Measurements from ENCODE around the gene CHAF1B.
"Not testable (repeated sequence)": the region's sequence is repeated elsewhere in the genome, so short reads cannot be mapped to it uniquely, and the experiment has no call there.

Gene CHAF1B

GRCh38 chr21:36385233-36386030 lies at the start of gene CHAF1B:
Gene CHAF1B, plus strand, starts transcription at chr21:36385392. Its CDS starts 745 bp downstream, at chr21:36386137.
- Histone ChIP-seq H3K9me3 (ENCODE audit: low read length) (peaks cover 3% of the 10 kb centered on the region), H3K4me3 (ENCODE audit: low read length) (peak within 1 kb of the TSS; percentile 58), H2AFZ (ENCODE audit: low read depth, low read length) (peak within 1 kb of the TSS; percentile 82), H3K36me3 (ENCODE audit: insufficient read depth, low read length) (peaks cover 17% of the 10 kb centered on the region), H3K27me3 (ENCODE audit: insufficient read depth, low read length) (no peaks in the 10 kb centered on the region), H3K4me1 (ENCODE audit: insufficient read depth, low read length) (peaks cover 5% of the 10 kb centered on the region)

DNA sequence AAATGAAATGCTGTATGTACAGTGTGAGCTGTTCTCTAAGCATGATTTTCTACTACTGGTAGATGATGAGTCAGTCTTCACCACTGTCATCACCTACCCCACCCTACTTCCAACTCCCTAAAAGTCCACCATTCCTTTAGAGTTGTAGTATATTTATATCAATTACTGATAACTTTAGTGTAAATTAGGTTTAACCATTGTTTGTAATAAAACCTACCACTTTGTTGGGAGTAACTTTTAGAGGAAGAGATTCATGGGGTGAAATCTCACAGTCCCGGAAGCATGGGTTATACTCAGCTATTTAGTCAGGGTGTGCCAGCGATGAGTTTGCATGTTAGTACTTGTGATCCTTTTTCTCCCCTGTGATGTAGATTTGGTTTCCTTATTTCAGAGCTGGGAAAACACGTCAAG lies 48.1 kb upstream of the CHAF1B start:
- no peaks in the 10 kb centered on the region for H3K27me3 ChIP-seq (ENCODE audit: insufficient read depth, low read length)
- H2AFZ ChIP-seq (ENCODE audit: low read depth, low read length), result no peak overlapping the region
- peaks cover 70% of the 10 kb centered on the region for H3K36me3 ChIP-seq (ENCODE audit: insufficient read depth, low read length)
- no peaks in the 10 kb centered on the region for H3K4me1 ChIP-seq (ENCODE audit: insufficient read depth, low read length)
- no peak overlapping the region for H3K4me3 ChIP-seq (ENCODE audit: low read length)
- peaks cover 3% of the 10 kb centered on the region for H3K9me3 ChIP-seq (ENCODE audit: low read length)

DNA sequence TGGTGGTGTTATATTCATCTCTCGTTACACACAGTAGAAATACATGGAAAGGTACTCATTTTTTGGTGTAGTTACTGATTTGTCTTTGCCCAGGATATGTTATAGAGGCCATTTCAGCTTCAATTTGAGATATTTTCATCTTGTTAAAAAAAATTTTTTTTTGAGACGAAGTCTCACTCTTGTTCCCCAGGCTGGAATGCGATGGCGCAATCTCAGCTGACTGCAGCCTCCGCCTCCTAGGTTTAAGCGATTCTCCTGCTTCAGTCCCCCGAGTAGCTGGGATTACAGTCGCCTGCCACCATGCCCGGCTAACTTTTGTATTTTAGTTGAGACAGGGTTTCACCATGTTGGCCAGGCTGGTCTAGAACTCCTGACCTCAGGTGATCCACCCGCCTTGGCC lies 46.2 kb upstream of the CHAF1B start:
- no peak overlapping the region for H3K4me3 ChIP-seq (ENCODE audit: low read length)
- no peak overlapping the region for H2AFZ ChIP-seq (ENCODE audit: low read depth, low read length)
- peaks cover 74% of the 10 kb centered on the region for H3K36me3 ChIP-seq (ENCODE audit: insufficient read depth, low read length)
- H3K9me3 ChIP-seq (ENCODE audit: low read length), result no peaks in the 10 kb centered on the region
- H3K27me3 ChIP-seq (ENCODE audit: insufficient read depth, low read length), result no peaks in the 10 kb centered on the region
- H3K4me1 ChIP-seq (ENCODE audit: insufficient read depth, low read length), result no peaks in the 10 kb centered on the region

DNA sequence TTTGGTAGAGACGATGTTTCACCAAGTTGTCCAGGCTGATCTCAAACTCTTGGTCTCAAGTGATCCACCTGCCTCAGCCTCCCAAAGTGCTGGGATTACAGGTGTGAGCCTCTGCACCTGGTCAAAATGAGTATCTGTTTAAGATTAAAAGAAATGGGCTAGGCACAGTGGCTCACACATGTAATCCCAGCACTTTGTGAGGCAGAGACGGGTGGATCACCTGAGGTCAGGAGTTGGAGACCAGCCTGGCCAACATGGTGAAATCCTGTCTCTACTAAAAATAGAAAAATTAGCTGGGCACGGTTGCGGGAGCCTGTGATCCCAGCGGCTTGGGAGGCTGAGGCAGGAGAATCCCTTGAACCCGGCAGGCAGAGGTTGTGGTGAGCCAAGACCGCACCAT lies 42.6 kb upstream of the CHAF1B start:
- H2AFZ ChIP-seq (ENCODE audit: low read depth, low read length); H3K9me3 ChIP-seq (ENCODE audit: low read length); H3K27me3 ChIP-seq (ENCODE audit: insufficient read depth, low read length); H3K4me1 ChIP-seq (ENCODE audit: insufficient read depth, low read length); H3K4me3 ChIP-seq (ENCODE audit: low read length): not testable (repeated sequence)
- peaks cover 82% of the 10 kb centered on the region for H3K36me3 ChIP-seq (ENCODE audit: insufficient read depth, low read length)

DNA sequence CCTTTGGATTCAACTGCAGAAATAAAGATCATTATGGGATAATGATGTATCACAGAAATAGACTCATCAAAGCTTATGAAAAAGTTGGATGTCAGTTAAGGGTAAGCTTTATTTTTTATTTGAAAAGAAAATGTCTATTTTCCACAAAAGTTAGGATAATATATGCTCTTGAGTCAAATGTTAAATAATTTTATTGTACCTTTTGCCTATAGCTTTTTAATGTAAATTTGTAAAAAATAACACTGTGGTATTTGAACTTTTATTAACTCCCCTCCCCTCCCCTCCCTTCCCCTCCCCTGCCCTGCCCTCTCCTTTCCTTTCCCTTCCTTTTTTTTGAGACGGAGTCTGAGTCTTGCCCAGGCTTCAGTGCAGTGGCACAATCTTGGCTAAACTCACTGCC lies 40.3 kb upstream of the CHAF1B start:
- Histone ChIP-seq H3K4me1 (ENCODE audit: insufficient read depth, low read length) (no peaks in the 10 kb centered on the region), H3K36me3 (ENCODE audit: insufficient read depth, low read length) (peaks cover 82% of the 10 kb centered on the region), H2AFZ (ENCODE audit: low read depth, low read length) (no peak overlapping the region), H3K4me3 (ENCODE audit: low read length) (no peak overlapping the region), H3K27me3 (ENCODE audit: insufficient read depth, low read length) (no peaks in the 10 kb centered on the region), H3K9me3 (ENCODE audit: low read length) (no peaks in the 10 kb centered on the region)

DNA sequence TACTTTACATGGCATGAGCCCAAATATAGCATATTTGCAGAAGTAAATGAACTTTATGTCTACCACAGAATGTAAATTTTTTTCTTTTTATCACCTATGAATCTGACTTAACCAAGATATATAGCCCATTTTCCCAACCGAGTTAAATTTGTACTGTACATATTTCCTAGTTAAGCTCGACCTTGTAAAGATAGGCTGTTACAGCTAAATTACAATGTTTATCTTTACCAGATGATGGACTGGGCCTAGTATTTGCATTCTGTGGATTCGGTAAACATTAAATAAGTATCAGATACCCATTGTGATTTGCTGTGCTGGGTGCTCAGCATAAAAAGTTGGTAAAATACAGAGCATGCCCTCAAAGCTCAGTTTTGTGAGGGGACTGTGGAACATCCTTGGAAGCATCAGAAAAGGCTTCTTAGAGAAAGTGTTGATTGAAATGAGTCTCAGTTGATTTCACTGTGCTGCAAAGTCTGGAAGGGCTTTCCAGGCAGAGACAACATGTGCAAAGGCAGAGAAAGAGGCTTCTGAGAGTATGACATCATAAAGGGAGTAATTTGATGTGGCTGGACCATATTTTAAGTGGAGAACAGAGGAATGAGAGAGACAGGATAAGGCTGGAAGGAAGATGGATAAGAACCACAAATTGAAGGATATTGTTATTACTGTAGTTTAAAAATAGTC lies 37.8 kb upstream of the CHAF1B start:
- Histone ChIP-seq H3K36me3 (ENCODE audit: insufficient read depth, low read length) (peaks cover 81% of the 10 kb centered on the region), H3K27me3 (ENCODE audit: insufficient read depth, low read length) (no peaks in the 10 kb centered on the region), H2AFZ (ENCODE audit: low read depth, low read length) (no peak overlapping the region), H3K4me1 (ENCODE audit: insufficient read depth, low read length) (no peaks in the 10 kb centered on the region), H3K4me3 (ENCODE audit: low read length) (no peak overlapping the region), H3K9me3 (ENCODE audit: low read length) (no peaks in the 10 kb centered on the region)

GRCh38 chr21:36347962-36348328 lies 37.2 kb upstream of the CHAF1B start:
- Histone ChIP-seq H3K36me3 (ENCODE audit: insufficient read depth, low read length) (peaks cover 82% of the 10 kb centered on the region), H3K4me1 (ENCODE audit: insufficient read depth, low read length) (no peaks in the 10 kb centered on the region), H3K4me3 (ENCODE audit: low read length) (no peak overlapping the region), H3K9me3 (ENCODE audit: low read length) (no peaks in the 10 kb centered on the region), H3K27me3 (ENCODE audit: insufficient read depth, low read length) (no peaks in the 10 kb centered on the region), H2AFZ (ENCODE audit: low read depth, low read length) (no peak overlapping the region)

- H3K4me1 ChIP-seq (ENCODE audit: insufficient read depth, low read length), result no peaks in the 10 kb centered on the region
- no peak overlapping the region for H2AFZ ChIP-seq (ENCODE audit: low read depth, low read length)
- H3K27me3 ChIP-seq (ENCODE audit: insufficient read depth, low read length), result no peaks in the 10 kb centered on the region
- peaks cover 72% of the 10 kb centered on the region for H3K36me3 ChIP-seq (ENCODE audit: insufficient read depth, low read length)
- no peaks in the 10 kb centered on the region for H3K9me3 ChIP-seq (ENCODE audit: low read length)
- no peak overlapping the region for H3K4me3 ChIP-seq (ENCODE audit: low read length)
Measured at GRCh38 chr21:36349315-36349714, 35.9 kb upstream of the CHAF1B start.

- no peaks in the 10 kb centered on the region for H3K9me3 ChIP-seq (ENCODE audit: low read length)
- H3K4me3 ChIP-seq (ENCODE audit: low read length), result no peak overlapping the region
- no peaks in the 10 kb centered on the region for H3K27me3 ChIP-seq (ENCODE audit: insufficient read depth, low read length)
- H3K36me3 ChIP-seq (ENCODE audit: insufficient read depth, low read length), result peaks cover 70% of the 10 kb centered on the region
- H3K4me1 ChIP-seq (ENCODE audit: insufficient read depth, low read length), result peaks cover 8% of the 10 kb centered on the region
- H2AFZ ChIP-seq (ENCODE audit: low read depth, low read length), result no peak overlapping the region
Measured at GRCh38 chr21:36350282-36350910, 34.8 kb upstream of the CHAF1B start.

DNA sequence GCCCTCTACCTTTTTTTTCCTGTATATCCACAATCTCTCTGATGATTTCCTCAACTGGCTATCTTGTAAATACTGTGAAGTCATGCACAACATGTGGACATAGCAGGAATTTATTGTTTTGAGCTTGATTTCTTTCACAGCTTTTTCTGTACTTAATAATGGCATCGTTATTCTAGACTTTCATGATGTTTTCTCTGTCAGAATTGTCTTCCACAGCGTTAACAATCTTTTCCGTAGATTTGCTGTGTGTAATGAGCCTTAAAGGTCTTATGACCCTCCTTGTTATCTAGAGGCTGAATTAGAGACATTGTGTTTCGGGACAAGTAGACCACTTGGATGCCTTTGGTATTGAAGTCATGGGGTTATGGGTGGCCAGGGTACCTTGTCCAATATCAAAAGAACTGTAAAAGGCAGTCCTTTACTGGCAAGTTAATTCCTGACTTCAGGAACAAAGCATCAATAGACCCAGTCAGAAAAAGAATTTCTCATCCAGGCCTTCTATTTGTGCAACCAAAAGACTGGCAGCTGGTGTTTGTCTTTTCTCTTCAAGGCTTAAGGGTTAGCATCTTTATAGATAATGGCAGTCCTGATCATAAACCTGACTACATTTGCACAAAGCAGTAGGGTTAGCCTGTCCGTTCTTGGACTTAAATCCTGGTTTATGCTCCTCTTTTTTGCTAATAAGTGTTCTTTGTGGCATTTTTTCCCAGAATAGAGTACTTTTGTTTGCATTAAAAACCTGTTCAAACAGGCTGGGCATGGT lies 30.1 kb upstream of the CHAF1B start:
- Histone ChIP-seq H3K4me3 (ENCODE audit: low read length) (no peak overlapping the region), H3K36me3 (ENCODE audit: insufficient read depth, low read length) (peaks cover 62% of the 10 kb centered on the region)

GRCh38 chr21:36355868-36356267 lies 29.3 kb upstream of the CHAF1B start:
- Histone ChIP-seq H2AFZ (ENCODE audit: low read depth, low read length) (no peak overlapping the region), H3K36me3 (ENCODE audit: insufficient read depth, low read length) (peaks cover 63% of the 10 kb centered on the region), H3K9me3 (ENCODE audit: low read length) (no peaks in the 10 kb centered on the region), H3K4me1 (ENCODE audit: insufficient read depth, low read length) (peaks cover 11% of the 10 kb centered on the region), H3K27me3 (ENCODE audit: insufficient read depth, low read length) (no peaks in the 10 kb centered on the region), H3K4me3 (ENCODE audit: low read length) (no peak overlapping the region)

More for the DNA sequence above, 30.1 kb upstream of the CHAF1B start:
- Histone ChIP-seq H2AFZ (ENCODE audit: low read depth, low read length) (no peak overlapping the region), H3K4me1 (ENCODE audit: insufficient read depth, low read length) (peaks cover 11% of the 10 kb centered on the region), H3K9me3 (ENCODE audit: low read length) (no peaks in the 10 kb centered on the region), H3K27me3 (ENCODE audit: insufficient read depth, low read length) (no peaks in the 10 kb centered on the region)

DNA sequence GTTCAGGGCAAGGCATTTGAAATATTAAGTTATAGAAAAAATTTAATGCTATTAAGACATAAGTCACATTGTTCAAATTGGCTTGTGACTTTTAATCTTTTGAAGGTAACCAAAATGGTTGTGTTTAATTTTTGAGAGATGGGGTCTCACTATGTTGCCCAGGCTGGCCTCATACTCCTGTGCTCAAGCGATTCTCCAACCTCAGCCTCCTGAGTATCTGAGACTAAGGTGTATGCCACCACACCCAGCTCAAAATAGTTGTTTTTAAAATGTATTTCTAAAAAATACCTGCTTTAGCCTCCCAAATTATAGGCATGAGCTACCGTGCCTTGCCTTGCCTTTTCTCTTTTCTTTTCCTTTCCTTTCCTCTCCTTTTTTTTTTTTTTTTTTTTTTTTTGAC lies 26.0 kb upstream of the CHAF1B start:
- Histone ChIP-seq H3K4me3 (ENCODE audit: low read length) (no peak overlapping the region), H3K27me3 (ENCODE audit: insufficient read depth, low read length) (no peaks in the 10 kb centered on the region), H3K9me3 (ENCODE audit: low read length) (no peaks in the 10 kb centered on the region), H3K4me1 (ENCODE audit: insufficient read depth, low read length) (peaks cover 11% of the 10 kb centered on the region), H3K36me3 (ENCODE audit: insufficient read depth, low read length) (peaks cover 67% of the 10 kb centered on the region), H2AFZ (ENCODE audit: low read depth, low read length) (no peak overlapping the region)
